ENCODE measurements around the gene SLC22A17.
"Not testable (repeated sequence)": the region's sequence is repeated elsewhere in the genome, so short reads cannot be mapped to it uniquely, and the experiment has no call there.

Gene SLC22A17

GRCh38 chr14:23327947-23328744, 24.5 kb downstream of the SLC22A17 start:
- FAIRE-seq: no peak

- no peak for FAIRE-seq
These were observed 26.0 kb downstream of the SLC22A17 start for GRCh38 chr14:23326491-23327332.

GRCh38 chr14:23325746-23326145, 26.9 kb downstream of the SLC22A17 start:
- not testable (repeated sequence) for FAIRE-seq

GRCh38 chr14:23324993-23325392, 27.7 kb downstream of the SLC22A17 start:
- FAIRE-seq: no peak

GRCh38 chr14:23324455-23324846, 28.2 kb downstream of the SLC22A17 start:
- FAIRE-seq: no peak

- no peak for FAIRE-seq
These were observed 28.7 kb downstream of the SLC22A17 start for GRCh38 chr14:23323838-23324454.

- no peak for FAIRE-seq
These were observed 29.8 kb downstream of the SLC22A17 start for GRCh38 chr14:23322568-23323517.

GRCh38 chr14:23321572-23322547, 30.8 kb downstream of the SLC22A17 start:
- no peak for FAIRE-seq

- peak; percentile 97 for FAIRE-seq
These were observed 31.8 kb downstream of the SLC22A17 start, which contains the start of gene PABPN1 for GRCh38 chr14:23320584-23321571. PABPN1 (plus strand) TSS chr14:23321457; CDS start chr14:23321470, 13 bp downstream.

GRCh38 chr14:23319746-23320583, 32.7 kb downstream of the SLC22A17 start:
- no peak for FAIRE-seq

- FAIRE-seq: no peak
These were observed 36.4 kb downstream of the SLC22A17 start for GRCh38 chr14:23316300-23316699.

- FAIRE-seq: no peak
These were observed 42.1 kb downstream of the SLC22A17 start for GRCh38 chr14:23310546-23310945.

- FAIRE-seq: no peak
These were observed 43.8 kb downstream of the SLC22A17 start for GRCh38 chr14:23308721-23309445.

- FAIRE-seq: no peak
These were observed 44.7 kb downstream of the SLC22A17 start for GRCh38 chr14:23307687-23308644.

- FAIRE-seq: no peak
These were observed 45.5 kb downstream of the SLC22A17 start for GRCh38 chr14:23307146-23307530.

- no peak for FAIRE-seq
These were observed 46.1 kb downstream of the SLC22A17 start, which contains the start of gene BCL2L2 for GRCh38 chr14:23306412-23307145. BCL2L2 (plus strand) TSS chr14:23306833; CDS start chr14:23307768, 935 bp downstream.
